Stomach (tissue), 19 donors: ENCODE measurements around the gene CAMK1G. TPM values are rescaled to one million over a fixed set of nuclear protein-coding genes. Genes with fewer than 3 reads are reported as not detected.
A peak's percentile ranks its signal among the peaks of the same experiment; 100 is the strongest.

Source experiments
- DNase-seq, 2 donors: peaks; one replicate each; pipeline versions ENCODE4 v3.0.0 to v3.0.0-alpha.2; 2013 to 2019
- H3K27ac ChIP-seq, 5 donors: fragments of 200-600 bp in 4 of 5; sonication (generic) in 4 of 5; one replicate each; pipeline ENCODE4 v1.5.1; 2013 to 2019; ENCODE audit warnings: mild to moderate bottlenecking in 1 of 5, moderate library complexity in 1 of 5
- H3K27me3 ChIP-seq, 3 donors: fragments of 200-600 bp; sonication (generic); one replicate each; pipeline ENCODE4 v1.5.1; 2017 to 2019; ENCODE audit warnings: mixed run types in 1 of 3
- H3K36me3 ChIP-seq, 4 donors: fragments of 200-600 bp; sonication (generic); 1 replicate in 3 of 4; 2 replicates in 1 of 4; pipeline ENCODE4 v1.5.1; 2016 to 2019
- H3K4me1 ChIP-seq, 4 donors: fragments of 200-600 bp; sonication (generic); one replicate each; pipeline ENCODE4 v1.5.1; 2016 to 2019
- H3K4me3 ChIP-seq, 4 donors: fragments of 200-600 bp; sonication (generic) in 3 of 4; one replicate each; pipeline ENCODE4 v1.5.1; 2016 to 2019; ENCODE audit warnings: mild to moderate bottlenecking in 1 of 4
- H3K9me3 ChIP-seq, 4 donors: fragments of 200-600 bp; sonication (generic); one replicate each; pipeline ENCODE4 v1.5.1; 2016 to 2019
- EP300 ChIP-seq: sonication (generic); formaldehyde crosslinking; IDR thresholded peaks from one replicate; pipeline ENCODE4 v1.6.1; 2017; ENCODE audit warnings: antibody characterized with exemption
- POLR2A ChIP-seq, 4 donors: fragments of 450-650 bp; IDR thresholded peaks; one replicate each; pipeline ENCODE4 v1.6.1; 2016; ENCODE audit warnings: antibody characterized with exemption in 4 of 4, control low read depth in 2 of 4, mild to moderate bottlenecking in 1 of 4, moderate library complexity in 1 of 4
- POLR2AphosphoS5 ChIP-seq, 3 donors: sonication (generic); formaldehyde crosslinking; IDR thresholded peaks; one replicate each; pipeline ENCODE4 v1.6.1; 2016; ENCODE audit warnings: antibody characterized with exemption in 3 of 3
- WGBS, 5 donors: extraction: QIAGEN DNeasy Blood & Tissue Kit in 3 of 5; methylation state at CpG; one replicate each; pipeline versions ENCODE4 v1.1.5 to v1.1.7; 2013 to 2018; 5-methylcytosine and 5-hydroxymethylcytosine counted together
- intact Hi-C: fragments of 100-400 bp; cut with DNase I; formaldehyde crosslinking; loops from one replicate; pipeline ENCODE4 v1.15.1; 2023; ENCODE audit warnings: low total_unique reads
- long read RNA-seq, 10 donors: transcript quantifications; one replicate each; lab custom pipeline, GENCODE V29; 2026
- polyA plus RNA-seq, 3 donors: library from polyadenylated mRNA; stranded (reverse); fragments of 200-250 nt; gene quantifications; one replicate each; pipeline ENCODE4 v1.2.3, GENCODE V29; 2013
- total RNA-seq, 5 donors: library from RNA; depleted of rRNA; stranded (reverse); fragments of >200 nt; gene quantifications; one replicate each; pipeline versions ENCODE4 v1.1.0 to v1.2.3, GENCODE V29; 2014 to 2016
- TF ChIP-seq, protein P1 (sequence below), 7 experiments: fragments of 450-650 bp in 4 of 7; fragments of 200-600 bp in 3 of 7; sonication (generic) in 3 of 7; IDR thresholded peaks; one replicate each; pipeline ENCODE4 v1.5.1; 2016 to 2019; ENCODE audit warnings: antibody characterized with exemption in 7 of 7, control low read depth in 2 of 7, mild to moderate bottlenecking in 1 of 7
- donor health status: healthy with polysubstance abuse.
- donor health status: Bipolar disorder and iron deficiency.
- donor health status: healthy.

Gene CAMK1G
- total RNA-seq (1 to 10 TPM in 1 of 5 donors, not detected in 4; 1.5 TPM), polyA plus RNA-seq (under 1 TPM in 1 of 3 donors, not detected in 2; 0.03 TPM)
- long read RNA-seq, donor 1: 0 reads
- long read RNA-seq, donor 2: 0 reads
- long read RNA-seq, donor 3: 0 reads
- long read RNA-seq, donor 4: 0 reads
- long read RNA-seq, donor 5: 0 reads
- long read RNA-seq, donor 6: 0 reads
- long read RNA-seq, donor 7: 0 reads
- long read RNA-seq, donor 8: 0 reads
- long read RNA-seq, donor 9: 0 reads
- long read RNA-seq, donor 10: 0 reads

DNA sequence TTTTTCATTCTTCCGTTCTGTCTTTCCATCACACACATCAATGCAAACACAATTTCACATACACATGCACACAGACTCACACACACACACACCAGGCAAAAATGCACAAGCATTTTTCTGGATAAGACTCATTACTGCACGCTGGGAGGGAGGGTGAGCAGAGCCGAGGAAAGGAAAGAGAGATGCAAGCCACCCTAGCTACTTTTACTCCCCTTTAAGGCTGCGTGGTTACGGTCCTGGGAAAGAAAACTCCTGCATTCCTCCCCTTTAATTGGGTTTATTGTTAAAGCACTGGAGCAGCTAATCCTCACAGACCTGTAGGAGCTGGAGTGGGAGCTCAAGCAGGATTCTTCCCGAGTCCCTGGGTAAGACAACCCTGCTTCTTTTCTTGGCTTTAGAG is at the start of gene CAMK1G:
TSS of gene CAMK1G (plus strand) at position 307 of the 400 bp plus-strand sequence. CDS start 11,270 bp downstream, outside the sequence.
- H3K27ac ChIP-seq: no peak within 1 kb of the TSS
- peak in 1 of 2 donors; percentile 66 for DNase-seq
- 17 to 26% (median 19%) methylated on average over 6 of the region's 6 CpGs for WGBS, 5 donors
- TF ChIP-seq EP300 (no peak), POLR2AphosphoS5 (IDR thresholded peaks at IDR 0.05) (no peak)
- intact Hi-C loops: no loop called here
- no peaks in the 10 kb centered on the region for H3K9me3 ChIP-seq
- H3K4me1 ChIP-seq: peaks cover 5 to 12% (median 12%) of the 10 kb centered on the region in 4 donors
- peaks cover 3 to 84% (median 33%) of the 10 kb centered on the region in 3 donors for H3K27me3 ChIP-seq
- H3K36me3 ChIP-seq: no peaks in the 10 kb centered on the region
- H3K4me3 ChIP-seq: no peak within 1 kb of the TSS

DNA sequence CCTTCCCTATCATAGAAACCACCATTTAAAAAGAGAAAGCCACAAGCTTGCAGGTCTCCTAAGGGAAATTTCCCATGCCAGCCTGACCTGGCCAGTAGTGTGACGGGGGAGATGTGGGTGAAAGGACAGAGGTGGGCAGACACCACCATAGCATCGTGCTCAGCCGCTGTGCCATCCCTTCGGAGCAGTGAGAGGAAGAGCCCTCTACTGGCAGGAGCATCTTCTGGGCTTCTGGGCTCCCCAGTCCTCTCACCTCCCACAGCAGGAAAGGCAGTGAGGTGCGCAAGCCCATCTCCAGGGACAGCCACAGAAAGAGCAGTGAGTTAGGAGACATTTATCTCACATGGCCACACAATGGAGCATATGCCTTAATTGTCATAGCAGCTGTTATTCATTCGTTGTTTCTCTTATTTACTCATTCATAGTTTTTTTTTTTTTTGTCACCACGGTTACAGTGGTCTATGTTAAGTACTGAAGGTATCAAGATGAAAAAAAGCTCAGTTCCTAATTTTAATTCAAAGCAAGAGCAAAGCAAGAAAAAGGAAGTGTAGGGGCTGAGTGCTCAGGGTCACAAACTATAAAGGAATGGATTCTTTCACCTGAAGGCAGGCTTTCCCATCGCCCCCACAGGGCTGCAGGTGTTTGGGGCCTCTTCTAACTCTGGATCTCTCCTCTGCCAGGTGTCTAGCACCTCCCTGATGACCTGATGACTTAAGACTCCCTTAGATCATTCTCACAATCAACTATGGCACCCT is 48.8 kb upstream of the CAMK1G start:
- Histone ChIP-seq H3K27ac (no peak overlapping the region), H3K27me3 (peaks cover 0 to 3% (median 0%) of the 10 kb centered on the region in 3 donors), H3K4me3 (no peak overlapping the region), H3K36me3 (no peaks in the 10 kb centered on the region), H3K9me3 (no peaks in the 10 kb centered on the region), H3K4me1 (no peaks in the 10 kb centered on the region)
- TF ChIP-seq EP300: no peak
- TF ChIP-seq POLR2AphosphoS5 (IDR thresholded peaks at IDR 0.05): no peak
- TF ChIP-seq POLR2A (IDR thresholded peaks at IDR 0.05): no peak
- TF ChIP-seq, protein P1, sequence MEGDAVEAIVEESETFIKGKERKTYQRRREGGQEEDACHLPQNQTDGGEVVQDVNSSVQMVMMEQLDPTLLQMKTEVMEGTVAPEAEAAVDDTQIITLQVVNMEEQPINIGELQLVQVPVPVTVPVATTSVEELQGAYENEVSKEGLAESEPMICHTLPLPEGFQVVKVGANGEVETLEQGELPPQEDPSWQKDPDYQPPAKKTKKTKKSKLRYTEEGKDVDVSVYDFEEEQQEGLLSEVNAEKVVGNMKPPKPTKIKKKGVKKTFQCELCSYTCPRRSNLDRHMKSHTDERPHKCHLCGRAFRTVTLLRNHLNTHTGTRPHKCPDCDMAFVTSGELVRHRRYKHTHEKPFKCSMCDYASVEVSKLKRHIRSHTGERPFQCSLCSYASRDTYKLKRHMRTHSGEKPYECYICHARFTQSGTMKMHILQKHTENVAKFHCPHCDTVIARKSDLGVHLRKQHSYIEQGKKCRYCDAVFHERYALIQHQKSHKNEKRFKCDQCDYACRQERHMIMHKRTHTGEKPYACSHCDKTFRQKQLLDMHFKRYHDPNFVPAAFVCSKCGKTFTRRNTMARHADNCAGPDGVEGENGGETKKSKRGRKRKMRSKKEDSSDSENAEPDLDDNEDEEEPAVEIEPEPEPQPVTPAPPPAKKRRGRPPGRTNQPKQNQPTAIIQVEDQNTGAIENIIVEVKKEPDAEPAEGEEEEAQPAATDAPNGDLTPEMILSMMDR (IDR thresholded peaks at IDR 0.05): no peak
- DNase-seq: no peak
- WGBS, 5 donors: 72 to 79% (median 78%) methylated on average over 8 of the region's 8 CpGs
- intact Hi-C loops: no loop called here

DNA sequence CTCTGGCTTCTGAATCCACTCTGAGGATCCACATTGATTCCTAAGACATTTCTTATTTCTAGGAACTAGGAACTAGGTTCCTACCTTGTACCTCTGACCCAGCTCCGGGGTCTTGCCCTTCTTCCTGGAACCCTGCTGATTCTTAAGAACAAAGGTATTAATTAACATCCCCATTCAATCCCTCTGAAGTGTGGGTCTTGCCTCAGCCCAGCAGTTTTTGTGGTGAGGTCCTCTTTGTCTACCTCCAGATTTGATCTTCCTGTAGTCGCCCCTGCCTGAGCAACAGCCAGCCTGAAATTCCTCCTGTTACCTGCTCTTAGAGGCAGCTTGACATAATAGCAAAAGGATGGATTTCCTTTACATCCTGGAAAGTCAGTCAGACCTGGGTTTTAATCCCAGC is 46.7 kb upstream of the CAMK1G start:
- Histone ChIP-seq H3K27ac (no peak overlapping the region), H3K36me3 (no peaks in the 10 kb centered on the region), H3K4me3 (no peak overlapping the region), H3K27me3 (peaks cover 0 to 3% (median 0%) of the 10 kb centered on the region in 3 donors), H3K9me3 (no peaks in the 10 kb centered on the region), H3K4me1 (no peaks in the 10 kb centered on the region)
- intact Hi-C loops: no loop called here
- no peak for DNase-seq
- TF ChIP-seq, protein P1 (IDR thresholded peaks at IDR 0.05): no peak
- TF ChIP-seq EP300 (no peak), POLR2AphosphoS5 (IDR thresholded peaks at IDR 0.05) (no peak), POLR2A (IDR thresholded peaks at IDR 0.05) (no peak)
- 60 to 73% (median 68%) methylated on average over 2 of the region's 2 CpGs for WGBS, 5 donors

DNA sequence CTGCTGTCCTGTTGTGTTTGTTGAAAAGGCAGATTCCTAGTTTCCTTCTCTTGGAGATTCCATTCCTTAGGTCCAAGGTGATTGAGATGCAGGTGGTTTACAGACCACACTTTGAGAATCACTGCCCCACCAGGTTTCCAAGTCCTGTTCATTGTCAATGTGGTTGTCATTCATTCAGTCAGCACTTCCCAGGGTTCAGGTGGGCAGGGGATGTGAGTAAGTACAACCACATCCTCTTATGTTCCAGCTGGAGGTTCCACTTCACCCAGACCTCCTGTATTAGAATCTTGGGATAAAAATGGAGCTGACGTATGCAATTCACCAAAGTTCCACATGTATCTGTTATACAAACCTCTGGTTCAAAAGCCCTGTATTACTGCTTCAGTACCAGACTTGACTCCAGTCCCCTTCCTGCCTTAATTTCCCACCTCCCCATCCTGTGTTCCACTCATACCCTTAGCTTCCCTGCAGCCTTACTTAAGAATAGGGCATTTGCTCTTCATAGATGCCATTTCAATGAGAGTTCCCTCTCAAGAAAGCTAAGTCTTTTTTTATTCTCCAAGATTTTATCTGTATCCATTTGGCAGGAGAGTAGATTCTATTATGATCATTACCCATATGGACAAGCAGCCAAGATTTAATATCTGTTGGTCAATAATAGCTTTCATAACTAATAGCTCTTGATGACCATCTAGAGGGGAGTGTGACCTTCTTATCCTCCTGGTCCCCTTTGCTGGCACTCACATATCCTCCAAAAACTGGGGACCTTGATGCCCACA is 46.0 kb upstream of the CAMK1G start:
- H3K27me3 ChIP-seq: peaks cover 0 to 3% (median 0%) of the 10 kb centered on the region in 3 donors
- H3K9me3 ChIP-seq: no peaks in the 10 kb centered on the region
- no peak for TF ChIP-seq EP300
- no peak for TF ChIP-seq POLR2A (IDR thresholded peaks at IDR 0.05)
- TF ChIP-seq, protein P1 (IDR thresholded peaks at IDR 0.05): no peak
- no peak for TF ChIP-seq POLR2AphosphoS5 (IDR thresholded peaks at IDR 0.05)
- H3K36me3 ChIP-seq: no peaks in the 10 kb centered on the region
- 88 to 95% (median 92%) methylated on average over 1 of the region's 1 CpG for WGBS, 5 donors
- intact Hi-C loops: no loop called here
- H3K4me1 ChIP-seq: no peaks in the 10 kb centered on the region
- no peak overlapping the region for H3K4me3 ChIP-seq
- H3K27ac ChIP-seq: no peak overlapping the region
- DNase-seq: no peak
